Pancreas (tissue), 10 donors: ENCODE data around the gene C22orf31. TPM values are rescaled to one million over a fixed set of nuclear protein-coding genes. Genes with fewer than 3 reads are reported as not detected.

Experiments used
- ATAC-seq, 4 donors: fragments of 200-7000 bp; cut with Tn5 transposase; one replicate each; pipeline versions ENCODE4 v1.8.0 to v1.9.1; 2020; ENCODE audit warnings: mild to moderate bottlenecking in 4 of 4, moderate library complexity in 4 of 4
- DNase-seq, 6 donors: peaks; one replicate each; pipeline ENCODE4 v3.0.0-alpha.2; 2020
- FAIRE-seq: peaks from 2 replicates; lab custom pipeline; 2012; peaks lifted over from hg19 to GRCh38; lab: Jason Lieb, UNC
- H3K27ac ChIP-seq, 4 donors: fragments of 200-600 bp; sonication (generic); 1 replicate in 3 of 4; 2 replicates in 1 of 4; pipeline versions ENCODE4 v1.5.0 to v1.8.0; 2020
- H3K27me3 ChIP-seq, 4 donors: fragments of 200-600 bp; one replicate each; pipeline ENCODE4 v1.8.0; 2021
- H3K36me3 ChIP-seq, 3 donors: fragments of 200-600 bp; sonication (generic) in 1 of 3; one replicate each; pipeline versions ENCODE4 v1.5.0 to v1.8.0; 2020 to 2021
- H3K4me1 ChIP-seq, 3 donors: fragments of 200-600 bp; one replicate each; pipeline ENCODE4 v1.8.0; 2021
- H3K4me3 ChIP-seq, 4 donors: fragments of 200-600 bp; sonication (generic) in 2 of 4; one replicate each; pipeline versions ENCODE4 v1.5.0 to v1.8.0; 2020 to 2021
- H3K9me3 ChIP-seq, 4 donors: fragments of 200-600 bp; one replicate each; pipeline ENCODE4 v1.8.0; 2021
- CTCF ChIP-seq, 4 donors: fragments of 200-600 bp; sonication (generic) in 3 of 4; IDR thresholded peaks; one replicate each; pipeline versions ENCODE4 v1.5.0 to v1.8.0; 2021; ENCODE audit warnings: antibody characterized with exemption in 4 of 4
- WGBS, 2 donors: extraction: QIAGEN DNeasy Blood & Tissue Kit; methylation state at CpG; one replicate each; pipeline ENCODE4 v1.1.7; 2013; 5-methylcytosine and 5-hydroxymethylcytosine counted together
- intact Hi-C, 3 donors: fragments of 100-400 bp; cut with DNase I; formaldehyde crosslinking; loops; one replicate each; pipeline versions ENCODE4 v1.11.1 to v1.14.2; 2022
- polyA plus RNA-seq, 2 donors: library from polyadenylated mRNA; stranded (reverse); fragments of 200-250 nt; gene quantifications; one replicate each; pipeline ENCODE4 v1.2.3, GENCODE V29; 2013
- total RNA-seq, 6 donors: library from RNA; stranded (reverse); fragmentation: NEBNext Ultra II Directional in 4 of 6; extraction: Animal tissue kit (Norgen Biotek cat#: 25700) in 4 of 6; gene quantifications; one replicate each; pipeline versions ENCODE4 v1.2.1 to v1.2.4, GENCODE V29; 2021 to 2023
- donor health status: healthy with polysubstance abuse.
- donor health status: DM: no; HTN: no; CAD: no; lungs with moderate emphysema.
- donor health status: DM: no; HTN: no; CAD: no.
- donor health status: control.
- donor health status: control.
- donor health status: Bipolar disorder and iron deficiency.
- donor health status: DM: yes; HTN: yes; CAD: no.
- donor health status: DM: no; HTN: no; CAD: no.
- donor health status: DM: no; HTN: no; CAD: no.
- donor health status: DM: yes; HTN: yes; CAD: no.

Gene C22orf31
- total and polyA plus RNA-seq, 8 donors: 0.16 TPM; not detected in 7

GRCh38 chr22:29011240-29012100 is 50.2 kb downstream of the C22orf31 start:
- DNase-seq (peak in 2 of 6 donors; percentile 34 to 50), FAIRE-seq (no peak), ATAC-seq (peak in 3 of 4 donors; percentile 38 to 65 (median 41))
- Histone ChIP-seq H3K4me1 (peaks cover 0 to 7% (median 4%) of the 10 kb centered on the region in 3 donors), H3K9me3 (no peaks in the 10 kb centered on the region), H3K36me3 (no peaks in the 10 kb centered on the region), H3K27me3 (no peaks in the 10 kb centered on the region), H3K4me3 (no peak overlapping the region), H3K27ac (no peak overlapping the region)
- intact Hi-C loops: no loop called here
- 58 to 66% methylated on average over 14 of the region's 14 CpGs for WGBS, 2 donors
- no peak for TF ChIP-seq CTCF (IDR thresholded peaks at IDR 0.05)

- Histone ChIP-seq H3K4me1 (peaks cover 4 to 18% (median 14%) of the 10 kb centered on the region in 3 donors), H3K4me3 (no peak overlapping the region)
- no peak for FAIRE-seq
Observed at GRCh38 chr22:29009148-29009547, 52.5 kb downstream of the C22orf31 start.

More at GRCh38 chr22:29009148-29009547, 52.5 kb downstream of the C22orf31 start:
- 92 to 93% methylated on average over 5 of the region's 5 CpGs for WGBS, 2 donors
- no peak for TF ChIP-seq CTCF (IDR thresholded peaks at IDR 0.05)
- no peak for DNase-seq
- Histone ChIP-seq H3K27me3 (no peaks in the 10 kb centered on the region), H3K36me3 (no peaks in the 10 kb centered on the region), H3K9me3 (no peaks in the 10 kb centered on the region), H3K27ac (no peak overlapping the region)
- ATAC-seq: no peak
- intact Hi-C loops: no loop called here

Other genes starting within 250 kb of the C22orf31 start
- gene ZNRF3, start 178.3 kb downstream of the C22orf31 start, total RNA-seq: 1 to 10 TPM; 3.0 to 6.8 (median 4.9) TPM
- 1 to 10 TPM; 2.4 to 3.1 TPM for gene ZNRF3, start 178.3 kb downstream of the C22orf31 start, polyA plus RNA-seq
- 1 to 10 TPM; 3.3 to 8.7 (median 4.6) TPM for gene KREMEN1, start 11.2 kb upstream of the C22orf31 start, total RNA-seq
- gene KREMEN1, start 11.2 kb upstream of the C22orf31 start, polyA plus RNA-seq: 1 to 10 TPM; 3.6 to 4.0 TPM
- gene EMID1, start 144.1 kb upstream of the C22orf31 start, total RNA-seq: 10 to 100 TPM in 2 of 6 donors, 1 to 10 TPM in 4; 6.2 to 10.6 (median 8.3) TPM
- 10 to 100 TPM; 11.7 to 16.8 TPM for gene EMID1, start 144.1 kb upstream of the C22orf31 start, polyA plus RNA-seq
- 10 to 100 TPM in 2 of 6 donors, 1 to 10 TPM in 4; 5.4 to 13.2 (median 9.0) TPM for gene RHBDD3, start 206.2 kb upstream of the C22orf31 start, total RNA-seq
- gene RHBDD3, start 206.2 kb upstream of the C22orf31 start, polyA plus RNA-seq: 10 to 100 TPM; 36.2 to 38.2 TPM
- 100 to 1,000 TPM in 3 of 6 donors, 10 to 100 TPM in 3; 49.2 to 104 (median 87.5) TPM for gene EWSR1, start 206.4 kb upstream of the C22orf31 start, total RNA-seq
- 100 to 1,000 TPM; 136 to 257 TPM for gene EWSR1, start 206.4 kb upstream of the C22orf31 start, polyA plus RNA-seq
- gene GAS2L1, start 244.8 kb upstream of the C22orf31 start, total RNA-seq: 10 to 100 TPM in 1 of 6 donors, 1 to 10 TPM in 5; 5.2 to 10.7 (median 7.8) TPM
- 10 to 100 TPM; 11.7 to 13.6 TPM for gene GAS2L1, start 244.8 kb upstream of the C22orf31 start, polyA plus RNA-seq